Hindlimb muscle (tissue), 1 donor: ENCODE data around the gene DENND2C. TPM values are rescaled to one million over a fixed set of nuclear protein-coding genes. Genes with fewer than 3 reads are reported as not detected.
"Not testable (repeated sequence)": the region's sequence is repeated elsewhere in the genome, so short reads cannot be mapped to it uniquely, and the experiment has no call there.

Experiments used
- DNase-seq: peaks from one replicate; pipeline ENCODE4 v3.0.0-alpha.2; 2013
- polyA plus RNA-seq: library from polyadenylated mRNA; unstranded; fragments of 120-200 nt; gene quantifications from one replicate; pipeline ENCODE4 v1.2.1, GENCODE V29; 2013; ENCODE audit not compliant: insufficient read length

Gene DENND2C
- polyA plus RNA-seq, 1 donor = 10.1 TPM

DNA sequence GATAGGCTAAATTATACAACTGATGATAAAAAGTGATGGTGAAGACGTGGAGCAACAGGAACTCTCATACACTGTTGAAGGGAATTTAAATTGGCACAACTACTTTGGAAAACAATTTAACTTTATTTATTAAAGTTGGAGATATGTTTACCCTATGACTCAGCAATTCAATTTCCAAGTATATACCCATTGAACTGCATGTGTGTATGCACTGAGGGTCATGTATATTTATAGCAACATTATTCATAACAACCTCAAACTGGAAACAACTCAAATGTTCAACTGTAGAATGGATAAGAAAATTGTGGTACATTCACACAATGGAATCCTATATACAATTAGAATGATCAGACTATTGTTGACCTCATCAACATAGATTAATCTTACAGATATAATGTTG is 71.9 kb downstream of the DENND2C start:
- DNase-seq = no peak

DNA sequence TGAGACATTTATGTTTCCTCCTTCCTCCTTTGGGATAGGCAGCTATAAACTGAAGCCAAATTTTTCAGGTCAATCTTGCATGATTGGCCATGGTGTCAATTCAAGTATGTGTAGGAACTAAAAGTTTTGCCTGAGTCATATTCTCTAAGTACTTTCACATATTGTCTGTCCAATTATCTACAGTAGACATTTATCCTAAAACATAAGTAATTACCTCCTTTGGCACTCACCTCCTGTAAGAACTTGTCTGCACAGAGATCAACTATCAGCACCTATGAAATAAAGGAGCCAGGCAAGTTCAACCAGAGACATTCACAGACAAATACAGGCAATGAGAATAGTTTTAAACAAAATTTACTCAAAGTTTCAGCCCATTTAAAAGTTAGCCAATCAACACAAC is 74.2 kb downstream of the DENND2C start:
- no peak for DNase-seq

DNA sequence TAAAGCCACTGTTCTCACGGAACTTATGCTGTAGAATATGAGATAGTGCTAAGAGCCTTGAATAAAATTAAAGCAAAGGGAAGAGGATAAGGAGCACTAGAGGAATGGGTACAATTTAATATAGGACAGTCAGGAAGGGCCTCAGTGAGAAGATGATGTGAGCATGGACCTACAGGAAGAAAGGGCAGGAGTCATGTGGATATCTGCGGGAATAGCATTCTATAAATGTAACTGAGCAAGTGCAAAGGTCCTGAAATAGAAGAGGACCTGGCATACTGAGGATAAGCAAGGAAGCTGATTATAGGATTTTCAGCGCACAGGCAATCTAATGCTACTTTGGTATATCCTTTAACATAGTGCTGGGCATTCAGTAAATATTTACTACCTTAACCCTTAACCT is 75.8 kb downstream of the DENND2C start:
- no peak for DNase-seq

GRCh38 chr1:114589122-114589521 is 80.7 kb downstream of the DENND2C start:
- no peak for DNase-seq

DNA sequence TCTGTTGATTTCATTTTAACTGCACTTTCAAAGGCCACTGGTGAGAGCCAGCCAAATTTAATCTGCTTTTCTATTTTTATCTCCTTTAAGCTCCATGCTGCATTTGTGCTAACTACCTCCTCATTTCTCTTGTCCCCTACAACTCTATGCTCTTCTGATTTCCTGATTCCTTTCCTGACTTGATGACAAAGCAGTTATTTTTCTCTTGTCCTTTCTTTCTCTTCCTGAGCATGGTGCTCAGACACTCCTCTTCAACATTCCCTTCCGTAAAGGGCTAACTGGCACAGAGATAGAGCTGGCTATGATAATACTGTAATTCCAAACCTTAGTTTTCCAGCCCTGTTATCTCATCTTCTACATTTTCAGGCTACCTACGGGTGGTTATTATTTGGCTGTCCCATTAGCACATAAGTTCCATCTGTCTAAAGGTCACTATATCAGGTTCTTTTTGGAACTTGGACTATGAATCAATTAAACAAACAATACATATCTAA is 81.6 kb downstream of the DENND2C start:
- DNase-seq = no peak

GRCh38 chr1:114587203-114587991 is 82.5 kb downstream of the DENND2C start:
- DNase-seq = no peak

GRCh38 chr1:114586513-114587047 is 83.3 kb downstream of the DENND2C start:
- no peak for DNase-seq

DNA sequence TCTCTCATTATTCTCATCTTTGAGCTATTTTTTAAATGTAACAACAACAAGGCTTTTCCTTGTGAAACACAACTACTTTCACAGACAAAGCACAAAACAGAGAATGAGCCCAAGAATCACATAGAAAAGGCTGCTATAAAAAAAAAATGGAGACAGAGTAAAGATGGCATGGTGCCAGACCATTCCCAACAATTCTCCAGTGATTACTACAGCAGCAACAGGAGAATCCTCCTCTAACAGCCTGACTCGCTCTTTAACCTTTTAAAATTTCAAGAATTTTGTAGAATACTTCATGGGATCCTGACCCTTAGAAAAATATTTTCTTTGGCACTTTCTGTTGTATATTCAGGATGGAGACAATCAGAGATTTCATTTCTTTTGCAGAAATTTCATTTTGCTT is 84.6 kb downstream of the DENND2C start:
- DNase-seq = no peak

GRCh38 chr1:114581335-114582287 is 88.2 kb downstream of the DENND2C start, which contains the start of gene BCAS2:
Gene BCAS2 (minus strand): TSS chr1:114581615. CDS start chr1:114581591, 24 bp downstream.
- DNase-seq = peak; percentile 98

- DNase-seq = no peak
These were observed 95.5 kb downstream of the DENND2C start for GRCh38 chr1:114574365-114574764.

GRCh38 chr1:114564141-114564540 is 105.7 kb downstream of the DENND2C start:
- DNase-seq = no peak

GRCh38 chr1:114562978-114563510 is 106.8 kb downstream of the DENND2C start:
- not testable (repeated sequence) for DNase-seq

- no peak for DNase-seq
These were observed 108.5 kb downstream of the DENND2C start for GRCh38 chr1:114561333-114561732.

GRCh38 chr1:114559356-114559755 is 110.5 kb downstream of the DENND2C start:
- no peak for DNase-seq

- no peak for DNase-seq
These were observed 111.3 kb downstream of the DENND2C start for GRCh38 chr1:114558544-114558943.

DNA sequence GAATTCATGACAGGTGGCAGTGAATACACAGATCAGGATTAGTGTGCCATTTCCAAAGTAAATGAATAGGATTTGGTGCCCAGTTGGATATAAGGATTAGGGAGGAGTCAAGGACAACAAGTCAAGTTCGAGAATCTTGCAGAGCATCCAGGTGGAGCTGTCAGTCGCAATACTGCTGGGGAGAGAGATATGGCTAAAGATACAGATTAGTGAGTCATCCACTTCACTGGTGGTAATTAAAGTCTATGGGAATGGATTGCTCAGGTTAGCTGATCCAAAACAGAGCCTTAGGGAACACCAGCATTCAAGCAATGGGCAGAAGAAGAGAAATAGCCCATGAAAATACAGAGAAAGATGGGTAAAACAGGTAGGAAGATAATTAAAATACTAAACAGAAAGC is 115.3 kb downstream of the DENND2C start:
- no peak for DNase-seq

DNA sequence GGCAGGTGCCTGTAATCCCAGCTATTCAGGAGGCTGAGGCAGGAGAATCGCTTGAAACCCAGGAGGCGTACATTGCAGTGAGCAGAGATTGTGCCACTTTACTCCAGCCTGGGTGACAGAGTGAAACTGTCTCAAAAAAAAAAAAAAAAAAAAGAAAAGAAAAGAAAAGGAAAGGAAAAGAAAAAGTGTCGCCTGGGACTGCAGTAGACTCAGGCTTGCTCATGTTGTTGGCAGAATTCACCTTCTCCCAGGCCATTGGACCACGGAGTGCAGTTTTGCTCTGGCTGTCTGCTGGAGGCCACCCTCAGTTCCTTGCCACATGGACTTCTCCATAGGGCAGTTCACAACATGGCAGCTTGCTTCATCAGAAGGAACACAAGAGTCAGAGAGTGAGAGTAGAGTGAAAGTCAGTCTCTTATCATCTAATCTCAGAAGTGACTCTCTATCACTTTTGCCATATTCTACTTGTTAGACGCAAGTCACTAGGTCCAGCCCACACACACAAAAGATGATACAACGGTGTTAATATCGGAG is 117.7 kb downstream of the DENND2C start:
- no peak for DNase-seq

DNA sequence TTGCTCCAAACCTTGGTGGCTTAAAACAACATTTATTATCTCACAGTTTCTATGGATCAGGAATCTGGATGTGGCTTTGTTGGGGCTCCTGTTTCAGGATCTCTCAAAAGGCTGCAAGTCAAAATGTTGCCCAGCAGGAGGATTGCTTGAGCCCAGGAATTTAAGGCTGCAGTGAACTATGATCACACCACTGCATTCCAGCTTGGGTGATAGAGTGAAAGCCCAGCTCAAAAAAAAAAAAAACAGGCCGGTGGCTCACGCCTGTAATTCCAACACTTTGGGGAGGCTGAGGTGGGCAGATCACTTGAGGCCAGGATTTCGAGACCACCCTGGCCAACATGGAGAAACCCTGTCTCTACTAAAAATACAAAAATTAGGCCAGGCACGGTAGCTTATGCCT is 118.4 kb downstream of the DENND2C start:
- no peak for DNase-seq

GRCh38 chr1:114550336-114550735 is 119.5 kb downstream of the DENND2C start:
- no peak for DNase-seq

DNA sequence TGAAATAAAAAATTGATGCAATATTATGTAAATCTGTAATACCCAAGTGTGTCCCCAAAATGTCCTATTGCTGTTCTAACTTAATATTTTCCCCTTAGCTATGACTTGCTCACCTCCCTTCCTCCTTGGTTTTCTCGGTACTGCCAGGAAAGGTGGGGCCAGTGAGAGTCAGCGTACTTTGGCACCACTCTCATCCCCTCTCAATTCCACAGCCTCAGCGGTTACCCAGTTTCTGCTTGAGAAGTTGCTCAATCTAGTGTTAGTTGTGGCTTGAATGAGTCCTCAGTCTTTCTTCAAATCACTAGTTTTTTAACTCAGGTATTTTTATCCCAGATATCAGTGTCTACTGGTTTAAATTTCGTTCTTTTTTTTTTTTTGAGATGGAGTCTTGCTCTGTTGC is 120.7 kb downstream of the DENND2C start:
- no peak for DNase-seq

DNA sequence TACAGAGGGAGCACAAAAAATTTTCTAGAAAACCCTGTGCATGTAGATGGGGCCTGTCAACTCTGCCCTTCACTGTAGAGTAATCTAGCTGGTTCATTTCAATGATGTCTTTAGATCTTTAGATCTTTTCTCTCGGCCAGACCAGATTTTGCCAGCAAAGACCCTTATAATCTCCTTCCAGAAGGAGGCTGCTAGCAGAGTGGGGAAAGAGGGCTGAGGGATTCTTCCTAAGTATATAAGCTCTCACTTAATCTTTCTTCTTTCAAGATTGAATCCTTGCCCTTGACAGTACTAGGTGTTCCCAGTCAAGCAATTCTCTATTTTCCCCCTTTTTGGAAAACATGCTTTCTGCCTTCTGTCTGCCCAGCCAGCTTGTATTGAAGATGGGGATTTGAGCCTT is 122.8 kb downstream of the DENND2C start:
- no peak for DNase-seq

- DNase-seq = no peak
These were observed 124.1 kb downstream of the DENND2C start for GRCh38 chr1:114545796-114546195.
